Liver (tissue), 9 donors: Measurements from ENCODE around the gene CEP164. TPM values are rescaled to one million over a fixed set of nuclear protein-coding genes. Genes with fewer than 3 reads are reported as not detected.

Source experiments
- DNase-seq: peaks from one replicate; pipeline ENCODE4 v3.0.0-alpha.2; 2017; ENCODE audit warnings: low spot score
- H3K27ac ChIP-seq, 2 donors: one replicate each; pipeline ENCODE4 v1.7.0; 2013; ENCODE audit warnings: inconsistent platforms in 2 of 2, low read length in 2 of 2, control low read depth in 1 of 2, low read depth in 1 of 2, mild to moderate bottlenecking in 1 of 2
- H3K27me3 ChIP-seq, 4 donors: one replicate each; pipeline versions ENCODE4 v1.6.1 to v1.7.0; 2013; ENCODE audit warnings: low read length in 3 of 4, inconsistent platforms in 1 of 4, mild to moderate bottlenecking in 1 of 4, moderate library complexity in 1 of 4; ENCODE audit not compliant: control insufficient read depth in 4 of 4, insufficient read depth in 4 of 4
- H3K36me3 ChIP-seq, 4 donors: one replicate each; pipeline versions ENCODE4 v1.6.1 to v1.7.0; 2013; ENCODE audit warnings: low read length in 3 of 4, mild to moderate bottlenecking in 3 of 4, low read depth in 1 of 4, moderate library complexity in 1 of 4; ENCODE audit not compliant: control insufficient read depth in 4 of 4, insufficient read depth in 3 of 4
- H3K4me1 ChIP-seq, 4 donors: one replicate each; pipeline versions ENCODE4 v1.6.1 to v1.7.0; 2013; ENCODE audit warnings: low read length in 3 of 4, mild to moderate bottlenecking in 3 of 4, moderate library complexity in 1 of 4; ENCODE audit not compliant: control insufficient read depth in 4 of 4, insufficient read depth in 4 of 4
- H3K4me3 ChIP-seq, 3 donors: one replicate each; pipeline versions ENCODE4 v1.6.1 to v1.7.0; 2013; ENCODE audit warnings: low read length in 3 of 3, control low read depth in 1 of 3, low read depth in 1 of 3, mild to moderate bottlenecking in 1 of 3
- H3K9ac ChIP-seq, 2 donors: one replicate each; pipeline ENCODE4 v1.7.0; 2013; ENCODE audit warnings: low read length in 2 of 2, mild to moderate bottlenecking in 2 of 2, moderate library complexity in 2 of 2, control low read depth in 1 of 2, low read depth in 1 of 2
- H3K9me3 ChIP-seq, 4 donors: one replicate each; pipeline versions ENCODE4 v1.6.1 to v1.7.0; 2013; ENCODE audit warnings: low read length in 3 of 4; ENCODE audit not compliant: control insufficient read depth in 4 of 4
- ATF3 ChIP-seq: IDR thresholded peaks from 2 replicates; pipeline ENCODE4 v1.6.1; 2016; ENCODE audit warnings: antibody characterized with exemption
- CTCF ChIP-seq: fragments of 150-350 bp; IDR thresholded peaks from 2 replicates; pipeline ENCODE4 v1.5.1; 2017; ENCODE audit warnings: improper control_type of control experiment, low read depth, low read length; ENCODE audit not compliant: missing input control
- EGR1 ChIP-seq, 2 donors: IDR thresholded peaks; 2 replicates each; pipeline ENCODE4 v1.6.1; 2016 to 2018; ENCODE audit warnings: antibody characterized with exemption in 2 of 2, low read depth in 2 of 2
- FOXA1 ChIP-seq: IDR thresholded peaks from 2 replicates; pipeline ENCODE4 v1.6.1; 2016; ENCODE audit warnings: antibody characterized with exemption
- FOXA2 ChIP-seq: IDR thresholded peaks from 2 replicates; pipeline ENCODE4 v1.6.1; 2016; ENCODE audit warnings: antibody characterized with exemption
- GABPA ChIP-seq, 2 donors: IDR thresholded peaks in 1 of 2; conservative IDR thresholded peaks in 1 of 2; 2 replicates each; pipeline ENCODE4 v1.6.1; 2016; ENCODE audit warnings: antibody characterized with exemption in 2 of 2, mild to moderate bottlenecking in 1 of 2, moderate library complexity in 1 of 2
- HNF4A ChIP-seq, 2 donors: conservative IDR thresholded peaks; 2 replicates each; pipeline ENCODE4 v1.6.1; 2016; ENCODE audit warnings: antibody characterized with exemption in 2 of 2, mild to moderate bottlenecking in 2 of 2
- HNF4G ChIP-seq: IDR thresholded peaks from 2 replicates; pipeline ENCODE4 v1.6.1; 2016; ENCODE audit warnings: antibody characterized with exemption
- JUND ChIP-seq, 2 donors: IDR thresholded peaks; 2 replicates each; pipeline ENCODE4 v1.6.1; 2016; ENCODE audit warnings: antibody characterized with exemption in 2 of 2
- MAX ChIP-seq: IDR thresholded peaks from 2 replicates; pipeline ENCODE4 v1.6.1; 2016; ENCODE audit warnings: antibody characterized with exemption
- NR2F2 ChIP-seq: IDR thresholded peaks from 2 replicates; pipeline ENCODE4 v1.6.1; 2016; ENCODE audit warnings: antibody characterized with exemption
- RAD21 ChIP-seq, 2 donors: IDR thresholded peaks; 2 replicates each; pipeline ENCODE4 v1.6.1; 2016; ENCODE audit warnings: antibody characterized with exemption in 2 of 2, mild to moderate bottlenecking in 2 of 2
- REST ChIP-seq: IDR thresholded peaks from 2 replicates; pipeline ENCODE4 v1.6.1; 2016; ENCODE audit warnings: antibody characterized with exemption, mild to moderate bottlenecking
- RXRA ChIP-seq, 2 donors: IDR thresholded peaks; 2 replicates each; pipeline ENCODE4 v1.6.1; 2017 to 2018; ENCODE audit warnings: antibody characterized with exemption in 2 of 2, mild to moderate bottlenecking in 1 of 2
- SP1 ChIP-seq: IDR thresholded peaks from 2 replicates; pipeline ENCODE4 v1.6.1; 2018; ENCODE audit warnings: antibody characterized with exemption, mild to moderate bottlenecking
- TAF1 ChIP-seq: conservative IDR thresholded peaks from 2 replicates; pipeline ENCODE4 v1.6.1; 2016; ENCODE audit warnings: antibody characterized with exemption, mild to moderate bottlenecking
- YY1 ChIP-seq: IDR thresholded peaks from 2 replicates; pipeline ENCODE4 v1.6.1; 2016; ENCODE audit warnings: antibody characterized with exemption, mild to moderate bottlenecking
- ZBTB33 ChIP-seq: IDR thresholded peaks from 2 replicates; pipeline ENCODE4 v1.6.1; 2016; ENCODE audit warnings: antibody characterized with exemption
- WGBS: extraction: QIAGEN DNeasy Blood & Tissue Kit; methylation state at CpG from one replicate; pipeline ENCODE4 v1.1.7; 2013; 5-methylcytosine and 5-hydroxymethylcytosine counted together
- polyA plus RNA-seq, 2 donors: library from polyadenylated mRNA; stranded (reverse) in 1 of 2; unstranded in 1 of 2; fragments of 200-250 nt in 1 of 2; fragments of >200 nt in 1 of 2; fragmentation: Nextera tagmentation in 1 of 2; extraction: Ambion mirVana in 1 of 2; gene quantifications; one replicate each; pipeline versions ENCODE4 v1.2.1 to v1.2.3, GENCODE V29; 2013 to 2015
- total RNA-seq, 2 donors: library from RNA; depleted of rRNA; stranded (reverse); fragments of >200 nt; gene quantifications; one replicate each; pipeline ENCODE4 v1.2.3, GENCODE V29; 2014
- donor health status: healthy.
- donor health status: healthy.
- donor health status: healthy.
- donor health status: healthy.
- donor health status: healthy.

CEP164 gene
- total and polyA plus RNA-seq, 4 donors = 4.1 to 12.3 (median 5.9) TPM

- H3K27me3 ChIP-seq = no peaks in the 10 kb centered on the region
- no peak overlapping the region for H3K4me3 ChIP-seq
- 87% methylated on average over 14 of the region's 14 CpGs for WGBS
- DNase-seq = no peak
- TF ChIP-seq ATF3 = no peak
- no peak for TF ChIP-seq FOXA1
- no peak for TF ChIP-seq EGR1 (IDR thresholded peaks at IDR 0.05; ENCODE audit: low read depth in 2 of 2)
- TF ChIP-seq RAD21 (IDR thresholded peaks at IDR 0.05) = no peak
- TF ChIP-seq SP1 = no peak
- no peak for TF ChIP-seq JUND (IDR thresholded peaks at IDR 0.05)
- TF ChIP-seq MAX = no peak
- no peak for TF ChIP-seq ZBTB33
- no peak for TF ChIP-seq NR2F2
- no peak for TF ChIP-seq REST
- TF ChIP-seq CTCF = no peak
- no peak for TF ChIP-seq FOXA2
- no peak for TF ChIP-seq HNF4A (conservative IDR thresholded peaks at IDR 0.05)
- TF ChIP-seq TAF1 = no peak
- no peak for TF ChIP-seq RXRA (IDR thresholded peaks at IDR 0.05)
- TF ChIP-seq HNF4G = no peak
- no peak for TF ChIP-seq YY1
- TF ChIP-seq GABPA (IDR thresholded peaks at IDR 0.05 in 1 of 2, conservative IDR thresholded peaks at IDR 0.05 in 1 of 2) = no peak
- H3K4me1 ChIP-seq = peaks cover 0 to 4% (median 0%) of the 10 kb centered on the region in 4 donors
- no peak overlapping the region for H3K9ac ChIP-seq
- H3K36me3 ChIP-seq = no peaks in the 10 kb centered on the region
- H3K9me3 ChIP-seq = no peaks in the 10 kb centered on the region
- H3K27ac ChIP-seq = no peak overlapping the region
These were observed 95.5 kb downstream of the CEP164 start for GRCh38 chr11:117423046-117423575.
